Measurements from ENCODE around the gene GPR6. TPM values are rescaled to one million over a fixed set of nuclear protein-coding genes. Genes with fewer than 3 reads are reported as not detected.

GPR6 gene
- total RNA-seq, 1 experiment from 2014 or later: 0.20 TPM

DNA sequence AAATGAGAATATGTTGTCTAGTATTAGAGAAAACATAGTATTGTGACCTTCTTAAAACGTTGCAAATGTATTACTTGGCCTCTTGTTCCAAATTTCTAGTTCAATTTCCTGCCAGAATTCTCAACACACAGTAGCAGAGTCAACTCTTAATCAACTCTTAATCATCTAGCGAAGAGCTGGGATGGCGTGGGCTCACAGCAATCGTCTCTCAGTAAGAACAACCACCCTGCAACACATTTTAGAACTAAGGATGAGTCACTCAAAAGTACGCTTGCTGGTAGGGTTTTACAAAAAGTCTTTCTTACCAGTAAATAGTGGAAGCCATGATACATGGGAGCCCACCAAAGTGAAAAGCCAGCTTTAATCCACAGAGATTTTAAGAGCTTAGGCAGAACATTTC lies 24.6 kb downstream of the GPR6 start:
- no peak overlapping the region for H2BK120ac ChIP-seq (ENCODE audit: low read depth, low read length, poor library complexity, severe bottlenecking)
- no peak overlapping the region for H2BK12ac ChIP-seq (ENCODE audit: insufficient read length, low read depth, low read length)
- H3K27ac ChIP-seq (ENCODE audit: insufficient read length, low read depth, low read length): no peak overlapping the region
- DNase-seq: no peak
- TF ChIP-seq, protein P1, sequence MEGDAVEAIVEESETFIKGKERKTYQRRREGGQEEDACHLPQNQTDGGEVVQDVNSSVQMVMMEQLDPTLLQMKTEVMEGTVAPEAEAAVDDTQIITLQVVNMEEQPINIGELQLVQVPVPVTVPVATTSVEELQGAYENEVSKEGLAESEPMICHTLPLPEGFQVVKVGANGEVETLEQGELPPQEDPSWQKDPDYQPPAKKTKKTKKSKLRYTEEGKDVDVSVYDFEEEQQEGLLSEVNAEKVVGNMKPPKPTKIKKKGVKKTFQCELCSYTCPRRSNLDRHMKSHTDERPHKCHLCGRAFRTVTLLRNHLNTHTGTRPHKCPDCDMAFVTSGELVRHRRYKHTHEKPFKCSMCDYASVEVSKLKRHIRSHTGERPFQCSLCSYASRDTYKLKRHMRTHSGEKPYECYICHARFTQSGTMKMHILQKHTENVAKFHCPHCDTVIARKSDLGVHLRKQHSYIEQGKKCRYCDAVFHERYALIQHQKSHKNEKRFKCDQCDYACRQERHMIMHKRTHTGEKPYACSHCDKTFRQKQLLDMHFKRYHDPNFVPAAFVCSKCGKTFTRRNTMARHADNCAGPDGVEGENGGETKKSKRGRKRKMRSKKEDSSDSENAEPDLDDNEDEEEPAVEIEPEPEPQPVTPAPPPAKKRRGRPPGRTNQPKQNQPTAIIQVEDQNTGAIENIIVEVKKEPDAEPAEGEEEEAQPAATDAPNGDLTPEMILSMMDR (conservative IDR thresholded peaks at IDR 0.05): no peak
- Mint-ChIP-seq H3K4me1 (no peaks in the 10 kb centered on the region; a peak in 1 of 4 replicates), H3K4me3 (no peak overlapping the region), H3K9me3 (peaks cover 0 to 2% of the 10 kb centered on the region in 2 experiments; a peak in 1 of 5 replicates), H3K36me3 (ENCODE audit: insufficient read depth in 1 of 3, low read depth in 3 of 3) (peaks cover 0 to 4% (median 0%) of the 10 kb centered on the region in 3 experiments; a peak in 2 of 7 replicates), H3K27me3 (ENCODE audit: low read depth) (peaks cover 5% of the 10 kb centered on the region), H3K27ac (no peak overlapping the region)
- no peak overlapping the region for H3K4ac ChIP-seq (ENCODE audit: low read depth, low read length)
- H4K20me1 ChIP-seq (ENCODE audit: control insufficient read depth, insufficient read depth, insufficient read length): no peaks in the 10 kb centered on the region
- H3K56ac ChIP-seq (ENCODE audit: insufficient read length, low read depth, low read length): no peak overlapping the region
- no peak overlapping the region for H3K4me2 ChIP-seq (ENCODE audit: insufficient read depth, insufficient read length, low read length)
- H3K9ac ChIP-seq (ENCODE audit: extremely low read depth, insufficient read length, low read length): no peak overlapping the region
- H3K23me2 ChIP-seq (ENCODE audit: insufficient read length, low read depth, low read length, poor library complexity, severe bottlenecking): no peaks in the 10 kb centered on the region
- no peak overlapping the region for H4K8ac ChIP-seq (replicated peaks; ENCODE audit: insufficient read length, low read depth, low read length)
- H3K4me1 ChIP-seq (ENCODE audit: insufficient read depth, low read length): no peaks in the 10 kb centered on the region
- H3K14ac ChIP-seq (ENCODE audit: insufficient read depth, low read length): no peak overlapping the region
- no peak overlapping the region for H4K91ac ChIP-seq (ENCODE audit: insufficient read length, low read depth, low read length)
- H4K5ac ChIP-seq (ENCODE audit: insufficient read length, low read depth, low read length): no peak overlapping the region
- H2BK15ac ChIP-seq (ENCODE audit: low read depth, low read length): no peak overlapping the region
- H3K79me2 ChIP-seq (ENCODE audit: insufficient read depth, low read length): no peaks in the 10 kb centered on the region
- no peak overlapping the region for H2AK5ac ChIP-seq (ENCODE audit: insufficient read length, low read length)
- no peak overlapping the region for H2BK5ac ChIP-seq (ENCODE audit: insufficient read length, low read length)
- H3K9me3 ChIP-seq (ENCODE audit: control insufficient read depth, low read depth, low read length): no peaks in the 10 kb centered on the region
- H2BK20ac ChIP-seq (ENCODE audit: low read depth, low read length, poor library complexity, severe bottlenecking): no peak overlapping the region
- H3K18ac ChIP-seq (ENCODE audit: insufficient read length, low read depth, low read length): no peak overlapping the region
- no peaks in the 10 kb centered on the region for H3K27me3 ChIP-seq (ENCODE audit: insufficient read depth, low read length)
- H3K79me1 ChIP-seq (ENCODE audit: insufficient read depth, low read depth, low read length, poor library complexity, severe bottlenecking): no peaks in the 10 kb centered on the region
- no CpG with 5 or more reads among the region's 5 CpGs for WGBS (ENCODE audit: extremely low coverage, insufficient read length, low lambda C conversion rate)
- H3T11ph ChIP-seq (ENCODE audit: low read length): no peak overlapping the region
- H3K23ac ChIP-seq (ENCODE audit: insufficient read length, low read depth, low read length): no peak overlapping the region
- H2AFZ ChIP-seq (ENCODE audit: low read length): no peak overlapping the region

All from H9 (cell line).